Erythroblast (primary cell): ENCODE measurements around the gene MAP2.

ENCODE experiments used
- GATA1 ChIP-seq: IDR thresholded peaks from 2 replicates; pipeline ENCODE4 v1.6.1; 2011; ENCODE audit warnings: low read depth, mild to moderate bottlenecking, control low read depth, low read length, moderate library complexity
- POLR2A ChIP-seq: IDR thresholded peaks from 2 replicates; pipeline ENCODE4 v1.6.1; 2011; ENCODE audit warnings: mild to moderate bottlenecking, low read length

DNA sequence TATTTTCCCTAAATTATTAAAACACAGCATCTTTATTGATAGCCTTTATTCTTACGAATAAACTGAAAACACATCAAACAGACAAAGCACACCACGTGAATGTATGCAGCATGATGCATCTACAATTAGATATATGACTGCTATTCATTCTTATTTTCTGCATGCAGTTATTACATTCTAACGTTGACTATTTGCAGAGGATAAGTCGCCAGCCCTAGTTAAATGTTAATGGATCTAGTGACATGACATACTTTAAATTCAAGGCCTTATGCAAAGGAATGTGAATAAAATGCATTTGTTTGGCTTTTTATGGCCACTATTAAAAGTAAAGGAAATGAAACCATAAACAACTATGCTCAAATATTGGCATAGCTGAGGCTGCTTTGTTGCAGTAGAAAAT lies 172.4 kb downstream of the MAP2 start:
- no peak for TF ChIP-seq POLR2A
- no peak for TF ChIP-seq GATA1
